SW 1271 (cell line): Measurements from ENCODE around the gene KLF13.
A peak's percentile ranks its signal among the peaks of the same experiment; 100 is the strongest.

ENCODE experiments used
- DNase-seq, 2 experiments: peaks; one replicate each; lab custom pipeline; 2025; lab: John Stamatoyannopoulos, UW

The KLF13 gene

GRCh38 chr15:31326156-31326874, at the start of gene KLF13:
TSS of gene KLF13 (plus strand) at chr15:31326835. CDS start at chr15:31327213, 378 bp downstream.
- DNase-seq = peak; percentile 67 to 85

- DNase-seq = no peak
Observed at GRCh38 chr15:31277335-31278060, 49.1 kb upstream of the KLF13 start.

- DNase-seq = no peak
Observed at GRCh38 chr15:31278061-31278445, 48.6 kb upstream of the KLF13 start.

- no peak for DNase-seq
Observed at GRCh38 chr15:31278544-31279220, 48.0 kb upstream of the KLF13 start.

- DNase-seq = no peak
Observed at GRCh38 chr15:31279221-31280045, 47.2 kb upstream of the KLF13 start.

GRCh38 chr15:31280046-31280830, 46.4 kb upstream of the KLF13 start:
- DNase-seq = no peak

- DNase-seq = no peak
Observed at GRCh38 chr15:31280831-31281216, 45.8 kb upstream of the KLF13 start.

- no peak for DNase-seq
Observed at GRCh38 chr15:31283043-31283442, 43.6 kb upstream of the KLF13 start.

- no peak for DNase-seq
Observed at GRCh38 chr15:31285772-31286261, 40.8 kb upstream of the KLF13 start.

GRCh38 chr15:31291048-31291578, 35.5 kb upstream of the KLF13 start:
- DNase-seq = no peak

- DNase-seq = no peak
Observed at GRCh38 chr15:31292391-31293015, 34.1 kb upstream of the KLF13 start.

- DNase-seq = no peak
Observed at GRCh38 chr15:31293655-31294054, 33.0 kb upstream of the KLF13 start.

GRCh38 chr15:31294067-31294466, 32.6 kb upstream of the KLF13 start:
- no peak for DNase-seq

- no peak for DNase-seq
Observed at GRCh38 chr15:31295658-31296057, 31.0 kb upstream of the KLF13 start.

- DNase-seq = no peak
Observed at GRCh38 chr15:31296219-31296645, 30.4 kb upstream of the KLF13 start.

GRCh38 chr15:31296646-31297574, 29.7 kb upstream of the KLF13 start:
- DNase-seq = no peak

- no peak for DNase-seq
Observed at GRCh38 chr15:31297575-31298456, 28.8 kb upstream of the KLF13 start.

- DNase-seq = no peak
Observed at GRCh38 chr15:31298707-31299172, 27.9 kb upstream of the KLF13 start.
